Activated naive CD4-positive, alpha-beta T cell treated with Interleukin-2 at 50 U/mL for 16 hours (primary cell): ENCODE data around the gene MCM5.
"Not testable (repeated sequence)": the region's sequence is repeated elsewhere in the genome, so short reads cannot be mapped to it uniquely, and the experiment has no call there.

Experiments
- DNase-seq: peaks from one replicate; pipeline ENCODE4 v3.0.0-alpha.2; 2020

MCM5 gene

GRCh38 chr22:35435201-35435740 lies 35.3 kb downstream of the MCM5 start:
- no peak for DNase-seq

DNA sequence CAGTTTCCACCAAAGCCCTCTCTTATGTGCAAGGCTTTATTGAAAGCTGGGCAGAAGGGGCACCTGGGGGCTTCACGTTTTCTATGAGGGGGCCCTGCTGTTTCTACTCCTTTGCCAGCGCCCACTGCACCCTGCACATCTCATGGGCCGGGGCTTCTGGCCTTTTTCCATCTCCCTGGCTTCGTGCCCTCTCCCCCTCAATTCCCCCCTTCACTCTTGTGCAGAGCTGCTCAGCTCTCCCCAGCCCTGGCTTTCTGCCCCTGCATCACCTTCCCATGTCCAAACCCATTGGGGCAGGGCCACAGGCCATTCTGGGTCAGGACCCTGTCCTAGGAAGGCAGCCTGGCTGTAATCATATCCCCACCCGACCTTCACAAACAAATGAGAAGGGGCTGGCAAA lies 36.5 kb downstream of the MCM5 start:
- no peak for DNase-seq

DNA sequence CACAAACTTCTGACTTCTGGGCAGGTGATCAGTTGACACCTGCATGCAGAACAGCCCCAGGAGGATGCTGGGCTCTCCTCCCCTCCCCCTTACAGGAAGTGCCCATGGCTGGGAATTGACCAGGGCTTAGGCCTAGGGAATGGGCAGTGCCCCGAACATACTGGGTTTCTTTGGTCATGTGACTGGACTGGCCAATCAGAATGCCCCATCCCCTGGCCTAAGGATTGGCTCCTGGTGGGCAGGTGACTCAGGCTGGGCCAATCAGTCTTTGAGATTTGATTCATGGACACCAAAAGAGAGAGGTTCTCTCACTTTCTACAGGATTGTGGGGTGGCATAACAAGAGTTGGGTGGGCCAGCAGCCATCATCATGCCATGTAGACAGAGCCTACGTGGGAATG lies 37.1 kb downstream of the MCM5 start:
- no peak for DNase-seq

DNA sequence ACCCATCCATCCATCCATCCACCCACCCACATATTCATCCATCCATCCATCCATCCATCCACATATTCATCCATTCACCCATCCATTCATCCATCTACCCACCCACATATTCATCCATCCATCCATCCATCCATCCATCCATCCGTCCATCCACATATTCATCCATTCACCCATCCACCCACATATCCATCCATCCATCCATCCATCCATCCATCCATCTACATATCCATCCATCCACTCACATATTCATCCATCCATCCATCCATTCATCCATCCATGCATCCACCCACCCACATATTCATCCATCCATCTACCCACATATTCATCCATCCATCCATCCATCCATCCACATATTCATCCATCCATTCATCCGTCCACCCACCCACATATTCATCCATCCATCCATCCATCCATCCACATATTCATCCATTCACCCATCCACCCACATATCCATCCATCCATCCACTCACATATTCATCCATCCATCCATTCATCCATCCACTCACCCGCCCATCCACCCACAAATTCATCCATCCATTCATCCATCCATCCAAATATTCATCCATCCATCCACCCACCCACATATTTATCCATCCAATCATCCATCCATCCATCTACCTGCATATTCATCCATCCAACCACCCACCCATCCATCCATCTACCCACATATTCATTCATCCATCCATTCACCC lies 38.9 kb downstream of the MCM5 start:
- not testable (repeated sequence) for DNase-seq

GRCh38 chr22:35439365-35439717 lies 39.4 kb downstream of the MCM5 start:
- DNase-seq, result no peak

- DNase-seq, result no peak
Observed at GRCh38 chr22:35440129-35440528, 40.2 kb downstream of the MCM5 start.

- DNase-seq, result no peak
Observed at GRCh38 chr22:35441489-35442100, 41.7 kb downstream of the MCM5 start.

DNA sequence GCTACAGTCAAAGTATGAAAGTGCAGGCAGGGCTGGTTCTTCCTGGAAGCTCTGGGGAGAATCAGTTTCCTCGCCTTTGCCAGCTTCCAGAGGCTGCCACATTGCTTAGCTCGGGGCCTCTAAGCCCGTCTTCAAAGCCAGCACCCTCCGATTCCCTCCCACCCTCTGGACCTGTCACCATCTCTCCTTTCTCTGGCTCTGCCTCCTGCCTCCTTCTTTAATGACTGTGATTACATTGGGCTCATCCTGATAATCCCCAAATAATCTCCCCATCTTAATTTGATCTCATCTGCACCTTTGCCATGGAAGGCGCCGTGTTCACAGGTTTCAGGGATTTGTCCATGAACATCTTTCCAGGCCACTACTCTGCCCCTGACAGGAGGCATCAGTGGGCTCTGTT lies 42.5 kb downstream of the MCM5 start:
- DNase-seq, result no peak

- DNase-seq, result no peak
Observed at GRCh38 chr22:35443338-35443737, 43.4 kb downstream of the MCM5 start.

GRCh38 chr22:35443790-35444684 lies 44.1 kb downstream of the MCM5 start:
- no peak for DNase-seq

DNA sequence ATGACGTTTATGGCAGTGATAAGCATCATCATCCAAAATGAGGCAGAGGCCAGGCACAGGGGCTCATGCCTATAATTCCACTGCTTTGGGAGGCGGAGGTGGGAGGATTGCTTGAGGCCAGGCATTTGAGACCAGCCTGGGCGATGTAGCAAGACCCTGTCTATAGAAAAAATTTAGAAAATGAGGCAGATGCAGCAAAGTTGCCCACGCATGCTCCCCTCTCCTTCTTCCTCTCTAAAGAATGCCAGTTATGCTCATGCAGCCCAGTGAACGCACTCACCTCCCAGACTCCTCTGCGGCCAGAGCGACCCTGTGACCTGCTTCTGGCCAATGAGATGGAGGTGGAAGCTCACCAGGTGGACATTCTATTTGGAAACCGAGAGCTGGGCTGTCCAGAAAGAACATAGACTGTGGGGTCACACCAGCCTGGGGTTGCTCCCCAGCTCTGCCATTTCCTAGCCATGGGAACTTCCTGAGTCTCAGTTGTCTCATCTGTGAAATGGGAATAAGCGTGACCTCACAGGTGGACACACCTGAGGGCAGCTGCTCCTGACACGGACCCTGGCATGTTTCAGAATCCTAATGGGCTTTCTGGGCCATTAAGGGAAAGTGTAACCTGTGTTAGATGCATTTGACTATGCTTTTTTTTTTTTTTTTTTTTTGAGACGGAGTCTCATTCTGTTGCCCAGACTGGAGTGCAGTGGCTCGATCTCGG lies 44.9 kb downstream of the MCM5 start:
- DNase-seq, result no peak

- DNase-seq, result no peak
Observed at GRCh38 chr22:35445933-35446332, 46.0 kb downstream of the MCM5 start.

DNA sequence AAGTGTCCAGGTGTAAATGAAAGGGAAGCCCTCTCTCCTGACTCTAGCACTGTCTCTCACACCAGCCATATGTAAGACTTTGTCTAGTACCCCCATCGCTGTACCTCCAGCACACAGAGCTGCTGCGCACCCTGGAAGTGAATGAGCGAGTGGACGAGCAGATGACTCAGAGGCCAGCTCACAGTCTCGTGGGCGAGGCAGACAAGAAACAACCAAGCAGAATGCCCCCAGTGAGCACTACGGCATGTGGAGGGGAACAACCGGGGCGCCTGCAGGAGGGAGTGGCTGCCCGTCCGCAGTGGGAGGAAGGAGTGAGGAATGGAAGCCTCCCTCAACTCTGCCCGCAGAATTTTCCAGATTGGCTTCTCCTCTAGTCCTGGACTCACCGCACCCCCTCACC lies 46.4 kb downstream of the MCM5 start:
- no peak for DNase-seq

- DNase-seq, result no peak
Observed at GRCh38 chr22:35448523-35448922, 48.6 kb downstream of the MCM5 start.

- DNase-seq, result no peak
Observed at GRCh38 chr22:35449829-35450689, 50.1 kb downstream of the MCM5 start.

GRCh38 chr22:35450824-35451569 lies 51.1 kb downstream of the MCM5 start:
- DNase-seq, result no peak

DNA sequence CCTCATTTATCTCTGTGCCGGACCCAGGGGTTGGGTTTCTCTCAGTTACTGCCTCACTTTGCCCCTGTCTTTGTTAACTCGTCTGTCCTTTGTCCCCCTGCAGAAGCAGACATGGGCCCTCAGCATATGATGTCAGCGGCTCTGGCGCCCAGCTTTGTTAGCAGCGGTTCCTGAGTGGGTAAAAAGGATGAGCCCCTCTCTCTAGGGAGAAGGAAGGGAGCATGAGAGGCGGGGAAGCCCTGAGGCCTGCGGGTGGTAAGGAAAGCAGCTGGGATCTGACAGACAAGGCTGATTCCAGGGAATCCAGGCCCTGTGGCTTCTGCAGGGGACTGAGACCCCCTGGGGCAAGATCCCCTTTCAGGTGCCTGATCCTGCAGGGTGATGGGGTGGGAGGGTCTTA lies 51.7 kb downstream of the MCM5 start:
- no peak for DNase-seq

GRCh38 chr22:35452351-35452781 lies 52.4 kb downstream of the MCM5 start:
- no peak for DNase-seq

GRCh38 chr22:35452810-35453743 lies 53.1 kb downstream of the MCM5 start:
- DNase-seq, result no peak
